Right lobe of liver (tissue), 6 donors: ENCODE results near the gene RNF133. TPM values are rescaled to one million over a fixed set of nuclear protein-coding genes. Genes with fewer than 3 reads are reported as not detected.

Experiments used
- ATAC-seq, 4 donors: fragments of 200-7000 bp; cut with Tn5 transposase; one replicate each; pipeline ENCODE4 v1.9.1; 2020; ENCODE audit warnings: mild to moderate bottlenecking in 4 of 4, moderate library complexity in 4 of 4
- DNase-seq, 3 donors: peaks; one replicate each; pipeline ENCODE4 v3.0.0-alpha.2; 2020
- H3K27ac ChIP-seq, 3 donors: fragments of 200-600 bp; one replicate each; pipeline ENCODE4 v1.8.0; 2022
- H3K27me3 ChIP-seq, 2 donors: fragments of 200-600 bp; one replicate each; pipeline ENCODE4 v1.8.0; 2022
- H3K36me3 ChIP-seq, 4 donors: fragments of 200-600 bp; sonication (generic) in 1 of 4; one replicate each; pipeline versions ENCODE4 v1.5.1 to v1.8.0; 2017 to 2022; ENCODE audit warnings: control low read depth in 1 of 4
- H3K4me1 ChIP-seq, 4 donors: fragments of 200-600 bp; sonication (generic) in 1 of 4; one replicate each; pipeline versions ENCODE4 v1.5.1 to v1.8.0; 2017 to 2022; ENCODE audit warnings: control low read depth in 1 of 4
- H3K4me3 ChIP-seq, 3 donors: fragments of 200-600 bp; one replicate each; pipeline ENCODE4 v1.8.0; 2022
- H3K9me3 ChIP-seq, 4 donors: fragments of 200-600 bp; sonication (generic) in 1 of 4; one replicate each; pipeline versions ENCODE4 v1.5.1 to v1.8.0; 2017 to 2022; ENCODE audit warnings: control low read depth in 1 of 4
- POLR2A ChIP-seq: fragments of 450-650 bp; IDR thresholded peaks from one replicate; pipeline ENCODE4 v1.6.1; 2017; ENCODE audit warnings: antibody characterized with exemption, mild to moderate bottlenecking
- WGBS: methylation state at CpG from one replicate; pipeline ENCODE4 v1.1.6; 2018; ENCODE audit warnings: low coverage, low lambda C conversion rate; ENCODE audit not compliant: insufficient coverage; ENCODE audit errors: missing lambda C conversion rate; 5-methylcytosine and 5-hydroxymethylcytosine counted together
- intact Hi-C, 2 donors: fragments of 100-400 bp; cut with DNase I; formaldehyde crosslinking; loops; one replicate each; pipeline versions ENCODE4 v1.11.2 to v1.14.1; 2022
- long read RNA-seq: library from polyadenylated mRNA; unstranded; transcript quantifications from one replicate; pipeline ENCODE4 v2.0.0, GENCODE V29; 2019
- total RNA-seq, 6 experiments: library from RNA; depleted of rRNA in 2 of 6; stranded (reverse); fragments of >200 nt in 2 of 6; fragmentation: NEBNext Ultra II Directional in 3 of 6; extraction: Animal tissue kit (Norgen Biotek cat#: 25700) in 3 of 6; gene quantifications; one replicate each; pipeline versions ENCODE4 v1.1.0 to v1.2.4, GENCODE V29; 2016 to 2023
- TF ChIP-seq, protein P1 (sequence below), 4 donors: fragments of 200-600 bp in 3 of 4; fragments of 450-650 bp in 1 of 4; IDR thresholded peaks; one replicate each; pipeline versions ENCODE4 v1.5.1 to v1.8.0; 2016 to 2022; ENCODE audit warnings: antibody characterized with exemption in 4 of 4, mild to moderate bottlenecking in 2 of 4
- donor health status: DM: no; HTN: yes; CAD: no.
- donor health status: DM: no; HTN: no; CAD: no.
- donor health status: DM: no; HTN: no; CAD: no.
- donor health status: DM: no; HTN: yes; CAD: no.
- donor health status: DM: no; HTN: yes; CAD: no.

The RNF133 gene, protein sequence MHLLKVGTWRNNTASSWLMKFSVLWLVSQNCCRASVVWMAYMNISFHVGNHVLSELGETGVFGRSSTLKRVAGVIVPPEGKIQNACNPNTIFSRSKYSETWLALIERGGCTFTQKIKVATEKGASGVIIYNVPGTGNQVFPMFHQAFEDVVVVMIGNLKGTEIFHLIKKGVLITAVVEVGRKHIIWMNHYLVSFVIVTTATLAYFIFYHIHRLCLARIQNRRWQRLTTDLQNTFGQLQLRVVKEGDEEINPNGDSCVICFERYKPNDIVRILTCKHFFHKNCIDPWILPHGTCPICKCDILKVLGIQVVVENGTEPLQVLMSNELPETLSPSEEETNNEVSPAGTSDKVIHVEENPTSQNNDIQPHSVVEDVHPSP
- under 1 TPM in 5 of 6 experiments, not detected in 1; 0.22 to 0.74 (median 0.35) TPM for total RNA-seq
- long read RNA-seq = 0 reads

DNA sequence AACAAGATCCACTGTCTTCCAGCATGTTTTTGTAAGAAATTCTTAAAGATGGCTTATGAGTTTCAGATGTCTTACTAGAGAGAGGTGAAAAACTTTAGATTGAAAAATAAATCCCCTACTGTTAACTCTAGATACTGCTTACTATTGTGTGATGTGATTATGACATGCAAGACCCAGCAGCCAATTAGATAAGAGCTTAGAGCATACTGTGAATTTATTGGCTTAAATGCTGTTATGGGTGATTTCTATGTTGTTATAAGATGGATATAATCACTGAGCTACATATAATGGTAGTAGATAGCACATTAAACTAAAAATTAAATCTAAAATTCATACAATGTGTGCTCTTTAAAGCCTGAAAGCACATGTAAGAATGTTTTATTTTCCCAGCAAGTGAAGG lies at the start of gene RNF133:
Gene RNF133 (minus strand): TSS at position 101 of the 400 bp plus-strand sequence. CDS start 199 bp downstream, outside the sequence.
- no peaks in the 10 kb centered on the region for H3K4me1 ChIP-seq
- no peaks in the 10 kb centered on the region for H3K27me3 ChIP-seq
- TF ChIP-seq, protein P1, sequence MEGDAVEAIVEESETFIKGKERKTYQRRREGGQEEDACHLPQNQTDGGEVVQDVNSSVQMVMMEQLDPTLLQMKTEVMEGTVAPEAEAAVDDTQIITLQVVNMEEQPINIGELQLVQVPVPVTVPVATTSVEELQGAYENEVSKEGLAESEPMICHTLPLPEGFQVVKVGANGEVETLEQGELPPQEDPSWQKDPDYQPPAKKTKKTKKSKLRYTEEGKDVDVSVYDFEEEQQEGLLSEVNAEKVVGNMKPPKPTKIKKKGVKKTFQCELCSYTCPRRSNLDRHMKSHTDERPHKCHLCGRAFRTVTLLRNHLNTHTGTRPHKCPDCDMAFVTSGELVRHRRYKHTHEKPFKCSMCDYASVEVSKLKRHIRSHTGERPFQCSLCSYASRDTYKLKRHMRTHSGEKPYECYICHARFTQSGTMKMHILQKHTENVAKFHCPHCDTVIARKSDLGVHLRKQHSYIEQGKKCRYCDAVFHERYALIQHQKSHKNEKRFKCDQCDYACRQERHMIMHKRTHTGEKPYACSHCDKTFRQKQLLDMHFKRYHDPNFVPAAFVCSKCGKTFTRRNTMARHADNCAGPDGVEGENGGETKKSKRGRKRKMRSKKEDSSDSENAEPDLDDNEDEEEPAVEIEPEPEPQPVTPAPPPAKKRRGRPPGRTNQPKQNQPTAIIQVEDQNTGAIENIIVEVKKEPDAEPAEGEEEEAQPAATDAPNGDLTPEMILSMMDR (IDR thresholded peaks at IDR 0.05) = no peak
- TF ChIP-seq POLR2A = no peak
- intact Hi-C loops = no loop called here
- H3K9me3 ChIP-seq = no peaks in the 10 kb centered on the region
- H3K27ac ChIP-seq = no peak within 1 kb of the TSS
- ATAC-seq = no peak
- no peaks in the 10 kb centered on the region for H3K36me3 ChIP-seq
- no peak for DNase-seq
- no peak within 1 kb of the TSS for H3K4me3 ChIP-seq

DNA sequence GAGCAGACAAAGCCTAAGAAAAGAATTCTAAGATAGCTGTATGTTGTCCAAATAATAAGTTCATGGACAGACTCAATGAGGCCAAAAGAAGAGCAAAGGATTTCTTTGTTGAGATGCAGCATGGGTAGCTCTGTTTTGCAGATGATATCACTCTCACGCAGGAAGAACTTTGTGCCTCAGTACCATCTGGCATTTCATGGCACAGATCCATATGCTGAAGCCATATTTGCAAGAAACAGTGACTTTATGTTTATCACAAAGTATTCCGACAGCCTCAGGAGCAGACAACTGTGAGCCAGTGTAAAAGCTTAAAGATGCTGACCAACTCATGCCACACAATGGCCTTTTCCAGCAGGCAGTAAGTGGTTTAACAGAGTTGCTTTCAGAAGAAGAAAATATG lies 49.3 kb upstream of the RNF133 start:
- no peak overlapping the region for H3K4me3 ChIP-seq
- intact Hi-C loops = no loop called here
- no peaks in the 10 kb centered on the region for H3K36me3 ChIP-seq
- TF ChIP-seq POLR2A = no peak
- TF ChIP-seq, protein P1 (IDR thresholded peaks at IDR 0.05) = no peak
- H3K4me1 ChIP-seq = no peaks in the 10 kb centered on the region
- DNase-seq (no peak), ATAC-seq (no peak)
- H3K27ac ChIP-seq = no peak overlapping the region
- H3K27me3 ChIP-seq = no peaks in the 10 kb centered on the region
- H3K9me3 ChIP-seq = no peaks in the 10 kb centered on the region
- WGBS = 92% methylated on average over 2 of the region's 2 CpGs

DNA sequence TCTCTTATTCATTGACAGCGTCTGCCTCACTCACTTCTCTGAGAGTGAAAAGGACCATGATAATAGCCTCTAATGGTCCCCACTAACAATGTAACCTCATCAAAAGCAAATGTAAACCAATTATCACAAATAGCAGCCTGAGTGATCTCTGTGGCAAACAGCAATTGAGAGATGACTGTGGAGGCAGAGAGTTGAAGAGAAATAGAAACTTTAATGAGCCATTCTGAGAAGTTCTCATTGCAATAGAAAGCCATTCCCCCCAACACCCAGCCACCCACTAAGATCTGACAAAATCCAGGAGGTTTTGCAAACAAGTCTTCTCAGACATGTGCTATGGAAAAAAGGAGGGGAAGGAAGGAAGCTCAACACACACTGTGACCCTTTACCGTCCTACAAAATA lies 48.0 kb upstream of the RNF133 start:
- H3K27me3 ChIP-seq = no peaks in the 10 kb centered on the region
- no peak for ATAC-seq
- no peaks in the 10 kb centered on the region for H3K4me1 ChIP-seq
- TF ChIP-seq POLR2A = no peak
- H3K9me3 ChIP-seq = no peaks in the 10 kb centered on the region
- intact Hi-C loops = no loop called here
- DNase-seq = no peak
- no peaks in the 10 kb centered on the region for H3K36me3 ChIP-seq
- WGBS = 79% methylated on average over 2 of the region's 2 CpGs
- no peak overlapping the region for H3K27ac ChIP-seq
- no peak overlapping the region for H3K4me3 ChIP-seq

DNA sequence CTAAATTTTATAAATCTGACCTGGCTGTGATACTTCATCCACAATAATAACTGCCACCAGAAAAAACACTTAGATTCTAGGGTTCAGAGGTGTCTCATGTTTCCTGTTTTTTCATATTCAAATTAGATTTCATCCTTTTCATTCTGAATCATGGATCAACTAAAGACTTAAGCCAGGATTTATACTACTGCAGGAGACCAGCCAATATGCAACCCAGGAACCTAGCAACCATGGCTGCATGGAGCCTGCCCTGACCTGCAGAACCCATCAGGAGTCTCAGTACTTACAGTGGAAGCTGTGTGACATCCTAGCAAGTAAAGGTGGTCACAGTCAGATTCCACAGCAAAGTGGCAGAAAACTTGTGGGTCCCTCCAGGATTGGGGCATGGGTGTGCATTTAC lies 44.3 kb upstream of the RNF133 start:
- H3K4me3 ChIP-seq = no peak overlapping the region
- no peak for DNase-seq
- intact Hi-C loops = no loop called here
- TF ChIP-seq, protein P1 (IDR thresholded peaks at IDR 0.05) = no peak
- TF ChIP-seq POLR2A = no peak
- H3K9me3 ChIP-seq = no peaks in the 10 kb centered on the region
- H3K27me3 ChIP-seq = no peaks in the 10 kb centered on the region
- H3K4me1 ChIP-seq = no peaks in the 10 kb centered on the region
- H3K27ac ChIP-seq = no peak overlapping the region
- ATAC-seq = no peak
- no peaks in the 10 kb centered on the region for H3K36me3 ChIP-seq

DNA sequence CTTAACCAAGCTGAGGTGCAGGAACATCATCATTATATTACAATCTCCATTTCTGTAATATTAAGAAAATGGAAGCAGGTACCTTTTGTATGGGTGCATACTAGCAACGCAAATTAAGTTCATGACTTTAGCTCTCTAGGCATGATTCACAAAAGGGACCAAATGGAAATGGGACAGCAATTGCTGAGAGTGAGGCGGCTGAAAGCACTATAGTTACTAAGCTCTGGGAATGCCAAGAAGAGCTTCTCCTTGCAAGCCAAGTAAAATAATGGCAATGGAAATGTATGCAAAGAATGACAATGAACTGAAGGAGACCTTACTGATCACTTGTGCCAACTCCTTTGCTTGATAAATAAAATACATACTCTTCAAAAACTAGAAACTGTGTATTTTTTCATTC lies 40.0 kb upstream of the RNF133 start:
- H3K27ac ChIP-seq = no peak overlapping the region
- 100% methylated on average over 1 of the region's 2 CpGs for WGBS
- H3K27me3 ChIP-seq = no peaks in the 10 kb centered on the region
- no peaks in the 10 kb centered on the region for H3K4me1 ChIP-seq
- no peak overlapping the region for H3K4me3 ChIP-seq
- no peaks in the 10 kb centered on the region for H3K9me3 ChIP-seq
- TF ChIP-seq POLR2A = no peak
- TF ChIP-seq, protein P1 (IDR thresholded peaks at IDR 0.05) = no peak
- H3K36me3 ChIP-seq = no peaks in the 10 kb centered on the region
- ATAC-seq (no peak), DNase-seq (no peak)
- intact Hi-C loops = no loop called here
